Measurements from ENCODE around the gene F11R. TPM values are rescaled to one million over a fixed set of nuclear protein-coding genes. Genes with fewer than 3 reads are reported as not detected.

Gene F11R
- total and polyA plus RNA-seq, 2 donors (not counting 3 experiments of a cell fraction or from before 2014, with no cell fraction given): 97.0 to 124 TPM

DNA sequence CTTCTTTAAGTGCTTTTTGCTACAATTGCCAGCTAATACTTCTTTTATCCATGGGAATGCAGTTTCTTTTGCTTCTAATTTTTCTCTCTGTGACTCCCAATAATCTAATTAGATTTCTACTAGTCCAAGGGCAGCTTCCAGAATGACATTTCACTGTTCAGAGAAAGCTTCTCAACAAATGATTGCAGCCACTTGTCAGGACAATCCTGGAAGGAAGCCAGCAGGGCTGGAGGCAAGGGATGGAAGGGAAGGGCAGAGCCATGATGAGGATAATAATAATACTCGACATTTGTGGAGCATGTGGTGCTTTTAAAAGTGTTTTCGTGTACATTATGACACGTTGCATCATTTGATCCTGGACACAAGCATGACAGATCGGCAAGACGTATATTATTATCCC lies 19.4 kb downstream of the F11R start:
- FAIRE-seq (peak; percentile 37), DNase-seq (ENCODE audit: low read depth, low spot score) (no peak)
- H3K9me3 ChIP-seq (replicated peaks; ENCODE audit: control insufficient read depth, insufficient read depth, low read length): no peaks in the 10 kb centered on the region
- H3K9ac ChIP-seq (replicated peaks; ENCODE audit: extremely low read depth, insufficient read depth, low read length): no peak overlapping the region
- dilution Hi-C loops (cut with MboI; ENCODE audit: extremely low pct_ligation_motif_present, low sequenced_read_pairs) (no loop called here), intact Hi-C loops (cut with micrococcal nuclease) (no loop called here)
- no TSS peak for BruUV-seq (replicated peaks)
- ChIA-PET CTCF (interaction anchor here (3.5 kb wide), 1 partner anchor 96 kb away, joined by 9 read pairs; the partner anchor contains the start of gene KLHDC9), POLR2A (no interaction called here)
- peaks cover 13% of the 10 kb centered on the region for H3K4me1 ChIP-seq (ENCODE audit: control insufficient read depth, extremely low read depth, insufficient read depth, low read length)
- H3K27ac ChIP-seq (ENCODE audit: insufficient read depth, low read depth, low read length): no peak overlapping the region
- TF ChIP-seq MYC (IDR thresholded peaks at IDR 0.05; ENCODE audit: low read depth, low read length) (no peak), POLR2AphosphoS5 (IDR thresholded peaks at IDR 0.05; ENCODE audit: insufficient read depth, low read depth, low read length) (no peak), MAX (IDR thresholded peaks at IDR 0.05; ENCODE audit: insufficient read depth, insufficient read length) (no peak), EZH2 (IDR thresholded peaks at IDR 0.05; ENCODE audit: borderline replicate concordance, low read depth, low read length, severe bottlenecking) (no peak), CTCF (IDR thresholded peaks at IDR 0.05; ENCODE audit: extremely low read depth in 1 of 2, insufficient read depth in 1 of 2, low read depth in 1 of 2, low read length in 2 of 2) (no peak), GATA2 (IDR thresholded peaks at IDR 0.05; ENCODE audit: insufficient read depth, insufficient read length, low read depth, low read length) (no peak), POLR2A (IDR thresholded peaks at IDR 0.05; ENCODE audit: low read depth, low read length) (no peak), JUN (IDR thresholded peaks at IDR 0.05; ENCODE audit: borderline replicate concordance, insufficient read depth, insufficient read length, low read depth) (no peak), FOS (IDR thresholded peaks at IDR 0.05; ENCODE audit: borderline replicate concordance, insufficient read depth, low read length) (no peak)
- no peak overlapping the region for H2AFZ ChIP-seq (ENCODE audit: low read depth, low read length)
- H3K4me3 ChIP-seq (replicated peaks in 1 of 3; ENCODE audit: insufficient read depth in 1 of 3, low read depth in 1 of 3, low read length in 3 of 3): no peak overlapping the region
- no peak overlapping the region for H3K4me2 ChIP-seq (ENCODE audit: insufficient read depth, low read length)
- H3K27me3 ChIP-seq (ENCODE audit: control insufficient read depth in 2 of 2, insufficient read depth in 2 of 2, low read length in 2 of 2): no peaks in the 10 kb centered on the region
- H3K79me2 ChIP-seq (ENCODE audit: control insufficient read depth, insufficient read depth, low read length): peaks cover 7% of the 10 kb centered on the region
- H3K9me1 ChIP-seq (replicated peaks; ENCODE audit: control insufficient read depth, extremely low read depth, insufficient read depth, low read length): no peaks in the 10 kb centered on the region
- peaks cover 10 to 30% of the 10 kb centered on the region in 2 experiments for H3K36me3 ChIP-seq (ENCODE audit: control insufficient read depth in 2 of 2, extremely low read depth in 1 of 2, insufficient read depth in 2 of 2, low read length in 2 of 2)
- no peaks in the 10 kb centered on the region for H4K20me1 ChIP-seq (replicated peaks; ENCODE audit: control insufficient read depth, extremely low read depth, insufficient read depth, low read length)
